ENCODE measurements around the gene ASMTL.
"Not testable (repeated sequence)": the region's sequence is repeated elsewhere in the genome, so short reads cannot be mapped to it uniquely, and the experiment has no call there.

The ASMTL gene

GRCh38 chrX:1388651-1389050, 64.1 kb downstream of the ASMTL start:
- no peak for DNase-seq (ENCODE audit: low spot score)

- no peak for DNase-seq (ENCODE audit: low spot score)
Observed at GRCh38 chrX:1387141-1387776, 65.5 kb downstream of the ASMTL start.

GRCh38 chrX:1386338-1387127, 66.2 kb downstream of the ASMTL start:
- DNase-seq (ENCODE audit: low spot score) = no peak

- no peak for DNase-seq (ENCODE audit: low spot score)
Observed at GRCh38 chrX:1385253-1386223, 67.2 kb downstream of the ASMTL start.

- DNase-seq (ENCODE audit: low spot score) = no peak
Observed at GRCh38 chrX:1384658-1385252, 68.0 kb downstream of the ASMTL start.

GRCh38 chrX:1380672-1381233, 72.0 kb downstream of the ASMTL start:
- no peak for DNase-seq (ENCODE audit: low spot score)

- no peak for DNase-seq (ENCODE audit: low spot score)
Observed at GRCh38 chrX:1378306-1378759, 74.4 kb downstream of the ASMTL start.

- DNase-seq (ENCODE audit: low spot score) = no peak
Observed at GRCh38 chrX:1368385-1368698, 84.4 kb downstream of the ASMTL start.

- DNase-seq (ENCODE audit: low spot score) = not testable (repeated sequence)
Observed at GRCh38 chrX:1366363-1366762, 86.3 kb downstream of the ASMTL start.

GRCh38 chrX:1361910-1362309, 90.8 kb downstream of the ASMTL start:
- no peak for DNase-seq (ENCODE audit: low spot score)

GRCh38 chrX:1361275-1361674, 91.4 kb downstream of the ASMTL start:
- DNase-seq (ENCODE audit: low spot score) = no peak

- no peak for DNase-seq (ENCODE audit: low spot score)
Observed at GRCh38 chrX:1360171-1360570, 92.5 kb downstream of the ASMTL start.

- DNase-seq (ENCODE audit: low spot score) = no peak
Observed at GRCh38 chrX:1359477-1359873, 93.2 kb downstream of the ASMTL start.

- no peak for DNase-seq (ENCODE audit: low spot score)
Observed at GRCh38 chrX:1358793-1359476, 93.8 kb downstream of the ASMTL start.

- DNase-seq (ENCODE audit: low spot score) = no peak
Observed at GRCh38 chrX:1357993-1358392, 94.7 kb downstream of the ASMTL start.

GRCh38 chrX:1355131-1356046, 97.3 kb downstream of the ASMTL start:
- DNase-seq (ENCODE audit: low spot score) = no peak

- DNase-seq (ENCODE audit: low spot score) = no peak
Observed at GRCh38 chrX:1354036-1355019, 98.4 kb downstream of the ASMTL start.

Measured in hematopoietic multipotent progenitor cell treated with erythropoietin and hydrocortisone succinate and interleukin-3 and kit ligand, for 15 days (in vitro differentiated cells).